ENCODE measurements around the gene TIGD6. TPM values are rescaled to one million over a fixed set of nuclear protein-coding genes. Genes with fewer than 3 reads are reported as not detected.

The TIGD6 gene
- total and polyA plus RNA-seq, 9 of the 15 experiments (the other 6 are each of a cell fraction or from before 2014, with no cell fraction given), result 1.8 to 6.3 (median 3.9) TPM

DNA sequence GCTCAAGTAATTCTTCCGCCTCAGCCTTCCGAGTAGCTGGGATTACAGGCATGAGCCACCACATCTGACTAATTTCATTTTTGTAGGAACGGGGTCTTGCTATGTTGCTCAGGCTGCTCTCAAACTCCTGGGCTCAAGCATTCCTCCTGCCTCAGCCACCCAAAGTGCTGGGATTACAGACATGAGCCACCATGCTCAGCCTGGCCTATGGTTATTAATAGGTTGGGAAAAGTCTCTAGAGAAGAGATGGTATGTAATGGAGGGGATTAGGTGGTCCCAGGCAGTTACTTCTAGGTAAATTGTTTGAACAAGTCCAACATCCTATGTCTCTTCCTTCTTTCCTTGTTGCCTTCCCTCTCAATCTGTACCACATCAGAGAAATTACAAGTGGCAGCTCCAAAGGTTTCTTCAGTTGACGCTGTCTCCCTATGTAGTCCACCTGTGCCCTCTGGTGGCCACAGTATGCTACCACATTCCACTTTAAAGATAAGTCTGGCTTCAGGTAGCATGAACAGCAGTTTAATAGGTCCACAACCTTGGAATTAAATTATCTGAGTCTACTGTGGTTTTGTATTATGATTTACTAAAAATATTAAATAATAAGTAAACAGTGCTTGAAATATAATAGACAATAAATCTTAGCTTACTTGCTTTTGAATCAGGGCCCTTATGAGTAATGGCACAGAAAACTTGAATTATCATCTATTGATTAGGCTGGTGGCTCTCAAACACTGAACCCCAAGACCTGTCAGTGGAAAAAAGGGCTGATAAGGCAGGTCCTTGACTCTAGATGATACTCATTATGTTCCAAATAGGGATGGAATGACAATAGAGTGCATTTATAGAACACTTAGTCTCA lies 9.7 kb downstream of the TIGD6 start (continued):
- TF ChIP-seq RAD21 (CRISPR knock-in tag; conservative IDR thresholded peaks at IDR 0.05 in 1 of 2, IDR thresholded peaks at IDR 0.05 in 1 of 2), result peak; percentile 94 to 97
- no peak for TF ChIP-seq BCL6 (CRISPR knock-in tag; IDR thresholded peaks at IDR 0.05)
- TF ChIP-seq TARDBP (IDR thresholded peaks at IDR 0.05), result no peak
- TF ChIP-seq, protein P1, sequence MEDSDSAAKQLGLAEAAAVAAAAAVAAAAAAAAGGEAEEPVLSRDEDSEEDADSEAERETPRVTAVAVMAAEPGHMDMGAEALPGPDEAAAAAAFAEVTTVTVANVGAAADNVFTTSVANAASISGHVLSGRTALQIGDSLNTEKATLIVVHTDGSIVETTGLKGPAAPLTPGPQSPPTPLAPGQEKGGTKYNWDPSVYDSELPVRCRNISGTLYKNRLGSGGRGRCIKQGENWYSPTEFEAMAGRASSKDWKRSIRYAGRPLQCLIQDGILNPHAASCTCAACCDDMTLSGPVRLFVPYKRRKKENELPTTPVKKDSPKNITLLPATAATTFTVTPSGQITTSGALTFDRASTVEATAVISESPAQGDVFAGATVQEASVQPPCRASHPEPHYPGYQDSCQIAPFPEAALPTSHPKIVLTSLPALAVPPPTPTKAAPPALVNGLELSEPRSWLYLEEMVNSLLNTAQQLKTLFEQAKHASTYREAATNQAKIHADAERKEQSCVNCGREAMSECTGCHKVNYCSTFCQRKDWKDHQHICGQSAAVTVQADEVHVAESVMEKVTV (CRISPR knock-in tag; IDR thresholded peaks at IDR 0.05), result peak; percentile 93
- TF ChIP-seq RHOXF2B (CRISPR knock-in tag; conservative IDR thresholded peaks at IDR 0.05), result no peak
- TF ChIP-seq, protein P2, sequence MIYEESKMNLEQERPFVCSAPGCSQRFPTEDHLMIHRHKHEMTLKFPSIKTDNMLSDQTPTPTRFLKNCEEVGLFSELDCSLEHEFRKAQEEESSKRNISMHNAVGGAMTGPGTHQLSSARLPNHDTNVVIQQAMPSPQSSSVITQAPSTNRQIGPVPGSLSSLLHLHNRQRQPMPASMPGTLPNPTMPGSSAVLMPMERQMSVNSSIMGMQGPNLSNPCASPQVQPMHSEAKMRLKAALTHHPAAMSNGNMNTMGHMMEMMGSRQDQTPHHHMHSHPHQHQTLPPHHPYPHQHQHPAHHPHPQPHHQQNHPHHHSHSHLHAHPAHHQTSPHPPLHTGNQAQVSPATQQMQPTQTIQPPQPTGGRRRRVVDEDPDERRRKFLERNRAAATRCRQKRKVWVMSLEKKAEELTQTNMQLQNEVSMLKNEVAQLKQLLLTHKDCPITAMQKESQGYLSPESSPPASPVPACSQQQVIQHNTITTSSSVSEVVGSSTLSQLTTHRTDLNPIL (CRISPR knock-in tag; IDR thresholded peaks at IDR 0.05), result no peak
- TF ChIP-seq HOXB6 (CRISPR knock-in tag; IDR thresholded peaks at IDR 0.05; ENCODE audit: borderline replicate concordance), result no peak
- no peak for TF ChIP-seq KLF13 (tag; IDR thresholded peaks at IDR 0.05; ENCODE audit: borderline replicate concordance, low read depth)
- TF ChIP-seq, protein P3, sequence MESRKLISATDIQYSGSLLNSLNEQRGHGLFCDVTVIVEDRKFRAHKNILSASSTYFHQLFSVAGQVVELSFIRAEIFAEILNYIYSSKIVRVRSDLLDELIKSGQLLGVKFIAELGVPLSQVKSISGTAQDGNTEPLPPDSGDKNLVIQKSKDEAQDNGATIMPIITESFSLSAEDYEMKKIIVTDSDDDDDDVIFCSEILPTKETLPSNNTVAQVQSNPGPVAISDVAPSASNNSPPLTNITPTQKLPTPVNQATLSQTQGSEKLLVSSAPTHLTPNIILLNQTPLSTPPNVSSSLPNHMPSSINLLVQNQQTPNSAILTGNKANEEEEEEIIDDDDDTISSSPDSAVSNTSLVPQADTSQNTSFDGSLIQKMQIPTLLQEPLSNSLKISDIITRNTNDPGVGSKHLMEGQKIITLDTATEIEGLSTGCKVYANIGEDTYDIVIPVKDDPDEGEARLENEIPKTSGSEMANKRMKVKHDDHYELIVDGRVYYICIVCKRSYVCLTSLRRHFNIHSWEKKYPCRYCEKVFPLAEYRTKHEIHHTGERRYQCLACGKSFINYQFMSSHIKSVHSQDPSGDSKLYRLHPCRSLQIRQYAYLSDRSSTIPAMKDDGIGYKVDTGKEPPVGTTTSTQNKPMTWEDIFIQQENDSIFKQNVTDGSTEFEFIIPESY (CRISPR knock-in tag; IDR thresholded peaks at IDR 0.05), result 0 out of 2 replicates have a peak, but pooled peaks have one; percentile 17
- TF ChIP-seq HDAC3 (IDR thresholded peaks at IDR 0.05; ENCODE audit: borderline replicate concordance, partially characterized antibody), result no peak
- TF ChIP-seq CBFA2T3 (IDR thresholded peaks at IDR 0.05), result no peak
- no peak for TF ChIP-seq MIER1 (IDR thresholded peaks at IDR 0.05; ENCODE audit: low read depth)
- TF ChIP-seq OTX1 (CRISPR knock-in tag; IDR thresholded peaks at IDR 0.05), result no peak
- TF ChIP-seq ZNF764 (CRISPR knock-in tag; IDR thresholded peaks at IDR 0.05; ENCODE audit: low read depth), result no peak
- TF ChIP-seq ZFP36 (IDR thresholded peaks at IDR 0.05; ENCODE audit: low read depth, low read length, partially characterized antibody), result no peak
- no peak for TF ChIP-seq ZBTB1 (CRISPR knock-in tag; IDR thresholded peaks at IDR 0.05; ENCODE audit: borderline replicate concordance, low read depth)
- TF ChIP-seq, protein P4, sequence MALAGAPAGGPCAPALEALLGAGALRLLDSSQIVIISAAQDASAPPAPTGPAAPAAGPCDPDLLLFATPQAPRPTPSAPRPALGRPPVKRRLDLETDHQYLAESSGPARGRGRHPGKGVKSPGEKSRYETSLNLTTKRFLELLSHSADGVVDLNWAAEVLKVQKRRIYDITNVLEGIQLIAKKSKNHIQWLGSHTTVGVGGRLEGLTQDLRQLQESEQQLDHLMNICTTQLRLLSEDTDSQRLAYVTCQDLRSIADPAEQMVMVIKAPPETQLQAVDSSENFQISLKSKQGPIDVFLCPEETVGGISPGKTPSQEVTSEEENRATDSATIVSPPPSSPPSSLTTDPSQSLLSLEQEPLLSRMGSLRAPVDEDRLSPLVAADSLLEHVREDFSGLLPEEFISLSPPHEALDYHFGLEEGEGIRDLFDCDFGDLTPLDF (CRISPR knock-in tag; IDR thresholded peaks at IDR 0.05), result 0 out of 2 replicates have a peak, but pooled peaks have one; percentile 46
- peak; percentile 65 for TF ChIP-seq TEAD4 (IDR thresholded peaks at IDR 0.05; ENCODE audit: low read length)
- no peak for TF ChIP-seq TEAD4 (CRISPR knock-in tag; IDR thresholded peaks at IDR 0.05; ENCODE audit: borderline replicate concordance)
- no peak for TF ChIP-seq PURB (CRISPR knock-in tag; IDR thresholded peaks at IDR 0.05; ENCODE audit: low read depth)
- TF ChIP-seq STAG1 (CRISPR knock-in tag; IDR thresholded peaks at IDR 0.05; ENCODE audit: borderline replicate concordance), result peak; percentile 80; the same call in 1 of the 2 replicates
